ENCODE data around the gene SH3D19.
A peak's percentile ranks its signal among the peaks of the same experiment; 100 is the strongest.

The SH3D19 gene

GRCh38 chr4:151099229-151099975 is 226.0 kb downstream of the SH3D19 start, which contains the start of gene RPS3A:
Gene RPS3A (plus strand): TSS chr4:151099628. CDS start chr4:151099653, 25 bp downstream.
- peak; percentile 81 for TF ChIP-seq CTCF (IDR thresholded peaks at IDR 0.05)

GRCh38 chr4:151098979-151099228 is 226.5 kb downstream of the SH3D19 start:
- TF ChIP-seq CTCF (IDR thresholded peaks at IDR 0.05): no peak

GRCh38 chr4:151097759-151098158 is 227.6 kb downstream of the SH3D19 start:
- no peak for TF ChIP-seq CTCF (IDR thresholded peaks at IDR 0.05)

- TF ChIP-seq CTCF (IDR thresholded peaks at IDR 0.05): no peak
These were observed 230.3 kb downstream of the SH3D19 start for GRCh38 chr4:151095142-151095541.

- TF ChIP-seq CTCF (IDR thresholded peaks at IDR 0.05): no peak
These were observed 231.1 kb downstream of the SH3D19 start for GRCh38 chr4:151094290-151094751.

- no peak for TF ChIP-seq CTCF (IDR thresholded peaks at IDR 0.05)
These were observed 232.2 kb downstream of the SH3D19 start for GRCh38 chr4:151093203-151093602.

- TF ChIP-seq CTCF (IDR thresholded peaks at IDR 0.05): no peak
These were observed 232.9 kb downstream of the SH3D19 start for GRCh38 chr4:151092488-151092887.

GRCh38 chr4:151091047-151091446 is 234.4 kb downstream of the SH3D19 start:
- TF ChIP-seq CTCF (IDR thresholded peaks at IDR 0.05): no peak
